Measurements from ENCODE around the gene C6orf132. TPM values are rescaled to one million over a fixed set of nuclear protein-coding genes. Genes with fewer than 3 reads are reported as not detected.

Gene C6orf132
- total RNA-seq, 1 donor from 2014 or later: 1.3 TPM

DNA sequence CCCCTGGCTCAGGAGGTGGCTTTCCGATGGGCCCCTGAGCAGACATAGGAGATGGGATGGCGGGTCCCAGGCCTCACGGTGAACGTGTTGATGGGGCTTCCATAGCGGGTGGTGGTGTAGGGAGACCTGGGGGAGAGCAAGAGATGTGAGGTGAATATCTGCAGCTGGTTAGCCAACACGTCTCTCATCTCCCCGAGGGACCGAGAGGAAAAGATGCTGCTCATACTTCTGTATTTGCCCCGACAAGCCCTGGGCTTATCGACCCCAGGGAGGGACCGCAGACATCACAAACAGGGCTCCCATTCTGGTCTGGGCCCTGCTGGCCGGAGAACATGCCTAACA is 38.7 kb downstream of the C6orf132 start:
- H3K36me3 ChIP-seq: no peaks in the 10 kb centered on the region

GRCh38 chr6:42103216-42103615 is 39.2 kb downstream of the C6orf132 start:
- Histone ChIP-seq H3K4me1 (peaks cover 0 to 3% of the 10 kb centered on the region in 2 donors), H3K9me3 (no peaks in the 10 kb centered on the region), H3K27me3 (peaks cover 9% of the 10 kb centered on the region), H3K4me3 (no peak overlapping the region), H3K27ac (no peak overlapping the region), H3K36me3 (no peaks in the 10 kb centered on the region)
- TF ChIP-seq, protein P1, sequence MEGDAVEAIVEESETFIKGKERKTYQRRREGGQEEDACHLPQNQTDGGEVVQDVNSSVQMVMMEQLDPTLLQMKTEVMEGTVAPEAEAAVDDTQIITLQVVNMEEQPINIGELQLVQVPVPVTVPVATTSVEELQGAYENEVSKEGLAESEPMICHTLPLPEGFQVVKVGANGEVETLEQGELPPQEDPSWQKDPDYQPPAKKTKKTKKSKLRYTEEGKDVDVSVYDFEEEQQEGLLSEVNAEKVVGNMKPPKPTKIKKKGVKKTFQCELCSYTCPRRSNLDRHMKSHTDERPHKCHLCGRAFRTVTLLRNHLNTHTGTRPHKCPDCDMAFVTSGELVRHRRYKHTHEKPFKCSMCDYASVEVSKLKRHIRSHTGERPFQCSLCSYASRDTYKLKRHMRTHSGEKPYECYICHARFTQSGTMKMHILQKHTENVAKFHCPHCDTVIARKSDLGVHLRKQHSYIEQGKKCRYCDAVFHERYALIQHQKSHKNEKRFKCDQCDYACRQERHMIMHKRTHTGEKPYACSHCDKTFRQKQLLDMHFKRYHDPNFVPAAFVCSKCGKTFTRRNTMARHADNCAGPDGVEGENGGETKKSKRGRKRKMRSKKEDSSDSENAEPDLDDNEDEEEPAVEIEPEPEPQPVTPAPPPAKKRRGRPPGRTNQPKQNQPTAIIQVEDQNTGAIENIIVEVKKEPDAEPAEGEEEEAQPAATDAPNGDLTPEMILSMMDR (IDR thresholded peaks at IDR 0.05): no peak
- intact Hi-C loops (cut with DNase I): no loop called here
- no peak for DNase-seq (ENCODE audit: low spot score in 2 of 2)

More for the DNA sequence above, 38.7 kb downstream of the C6orf132 start:
- no peak for DNase-seq (ENCODE audit: low spot score in 2 of 2)
- Histone ChIP-seq H3K4me1 (peaks cover 0 to 3% of the 10 kb centered on the region in 2 donors), H3K27me3 (peaks cover 9% of the 10 kb centered on the region), H3K9me3 (no peaks in the 10 kb centered on the region), H3K4me3 (peak overlapping the region; percentile 50 to 63), H3K27ac (no peak overlapping the region)
- intact Hi-C loops (cut with DNase I): no loop called here
- TF ChIP-seq, protein P1 (IDR thresholded peaks at IDR 0.05): no peak

- TF ChIP-seq, protein P1 (IDR thresholded peaks at IDR 0.05): no peak
- DNase-seq (ENCODE audit: low spot score in 2 of 2): no peak
- Histone ChIP-seq H3K36me3 (no peaks in the 10 kb centered on the region), H3K27me3 (peaks cover 9% of the 10 kb centered on the region), H3K9me3 (no peaks in the 10 kb centered on the region), H3K4me1 (peaks cover 0 to 3% of the 10 kb centered on the region in 2 donors), H3K27ac (no peak overlapping the region), H3K4me3 (no peak overlapping the region)
- intact Hi-C loops (cut with DNase I): no loop called here
These were observed 41.2 kb downstream of the C6orf132 start for GRCh38 chr6:42101186-42101657.

- TF ChIP-seq, protein P1 (IDR thresholded peaks at IDR 0.05): no peak
- no peak for DNase-seq (ENCODE audit: low spot score in 2 of 2)
- H3K36me3 ChIP-seq: no peaks in the 10 kb centered on the region
- intact Hi-C loops (cut with DNase I): no loop called here
- H3K4me3 ChIP-seq: no peak overlapping the region
- H3K27me3 ChIP-seq: peaks cover 9% of the 10 kb centered on the region
- H3K4me1 ChIP-seq: peaks cover 0 to 3% of the 10 kb centered on the region in 2 donors
- H3K9me3 ChIP-seq: no peaks in the 10 kb centered on the region
- H3K27ac ChIP-seq: peak overlapping the region in 1 of 2 donors; percentile 27
These were observed 42.2 kb downstream of the C6orf132 start for GRCh38 chr6:42100029-42100901.

DNA sequence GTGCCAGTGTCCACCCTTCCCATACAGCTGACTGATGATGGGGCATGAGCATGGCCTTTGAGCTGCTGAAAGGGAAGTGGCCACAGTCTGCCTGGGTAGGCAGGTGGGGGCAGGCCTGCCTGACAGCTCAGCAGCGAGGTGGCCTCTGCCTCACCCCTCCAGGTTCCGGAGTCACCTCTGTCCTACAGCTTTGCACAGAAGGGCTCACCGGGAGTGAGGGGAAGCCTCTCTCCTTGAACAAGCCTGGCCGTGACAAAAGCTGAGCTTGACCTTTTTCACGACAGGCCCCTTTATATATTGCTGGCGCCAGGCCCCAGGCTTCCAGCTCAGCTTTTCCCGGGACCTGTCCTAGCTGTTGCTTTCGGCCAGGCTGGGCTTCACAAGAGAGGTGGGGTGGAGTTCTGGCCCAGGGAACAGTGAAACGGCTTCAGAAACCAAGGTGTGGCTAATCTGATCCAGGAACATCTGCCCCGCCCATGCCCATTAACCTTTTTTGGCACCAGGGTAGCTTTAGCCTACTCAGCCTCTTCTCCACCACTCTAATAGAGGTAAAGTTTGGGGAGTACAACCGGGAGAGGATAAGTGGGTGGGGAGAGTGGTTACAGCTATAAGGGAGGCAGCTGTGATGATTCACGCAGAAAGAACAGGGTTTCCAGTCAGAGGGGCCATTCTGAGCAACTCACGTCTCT is 42.9 kb downstream of the C6orf132 start:
- no peaks in the 10 kb centered on the region for H3K36me3 ChIP-seq
- H3K4me1 ChIP-seq: no peaks in the 10 kb centered on the region
- H3K27ac ChIP-seq: peak overlapping the region in 1 of 2 donors; percentile 18
- no peak for DNase-seq (ENCODE audit: low spot score in 2 of 2)
- H3K27me3 ChIP-seq: peaks cover 7% of the 10 kb centered on the region
- intact Hi-C loops (cut with DNase I): no loop called here
- H3K4me3 ChIP-seq: no peak overlapping the region
- TF ChIP-seq, protein P1 (IDR thresholded peaks at IDR 0.05): no peak
- no peaks in the 10 kb centered on the region for H3K9me3 ChIP-seq
